Measurements from ENCODE around the gene ZNF710. TPM values are rescaled to one million over a fixed set of nuclear protein-coding genes. Genes with fewer than 3 reads are reported as not detected.

ZNF710 gene
- total and polyA plus RNA-seq, 2 donors (not counting 3 experiments of a cell fraction or from before 2014, with no cell fraction given) = 8.9 to 32.4 TPM

DNA sequence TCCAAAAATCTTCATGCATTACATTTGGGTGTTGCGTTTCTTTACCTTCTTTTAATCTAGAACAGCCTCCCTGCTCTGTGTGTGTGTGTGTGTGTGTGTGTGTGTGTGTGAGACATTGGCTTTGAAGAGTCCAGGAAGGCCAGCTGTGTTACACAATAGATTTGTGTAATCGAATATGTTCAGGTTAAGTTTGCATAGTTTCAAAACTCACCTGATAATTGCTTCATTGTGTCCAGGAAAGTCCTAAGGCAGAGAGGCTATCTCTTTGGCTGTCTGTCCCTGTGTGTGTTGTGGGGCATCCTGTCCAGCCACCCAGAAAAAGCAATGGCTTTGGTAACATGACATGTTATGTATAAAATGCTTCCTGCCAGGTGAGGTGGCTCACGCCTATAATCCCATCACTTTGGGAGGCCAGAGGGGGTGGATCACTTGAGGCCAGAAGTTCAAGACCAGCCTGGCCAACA, 37.5 kb downstream of the ZNF710 start:
- ChIA-PET POLR2A (no interaction called here), CTCF (no interaction called here)
- H3K9ac ChIP-seq (replicated peaks; ENCODE audit: extremely low read depth, insufficient read depth, low read length) = no peak overlapping the region
- H3K36me3 ChIP-seq (ENCODE audit: control insufficient read depth in 2 of 2, extremely low read depth in 1 of 2, insufficient read depth in 2 of 2, low read length in 2 of 2) = no peaks in the 10 kb centered on the region
- dilution Hi-C loops (cut with MboI; ENCODE audit: extremely low pct_ligation_motif_present, low sequenced_read_pairs) (no loop called here), intact Hi-C loops (cut with micrococcal nuclease) (no loop called here)
- no peaks in the 10 kb centered on the region for H4K20me1 ChIP-seq (replicated peaks; ENCODE audit: control insufficient read depth, extremely low read depth, insufficient read depth, low read length)
- H3K79me2 ChIP-seq (ENCODE audit: control insufficient read depth, insufficient read depth, low read length) = peaks cover 15% of the 10 kb centered on the region
- H3K9me3 ChIP-seq (replicated peaks; ENCODE audit: control insufficient read depth, insufficient read depth, low read length) = no peaks in the 10 kb centered on the region
- no peak overlapping the region for H2AFZ ChIP-seq (ENCODE audit: low read depth, low read length)
- DNase-seq (ENCODE audit: low read depth, low spot score) = no peak
- H3K4me2 ChIP-seq (ENCODE audit: insufficient read depth, low read length) = no peak overlapping the region
- H3K4me3 ChIP-seq (replicated peaks in 1 of 3; ENCODE audit: insufficient read depth in 1 of 3, low read depth in 1 of 3, low read length in 3 of 3) = no peak overlapping the region
- no peaks in the 10 kb centered on the region for H3K9me1 ChIP-seq (replicated peaks; ENCODE audit: control insufficient read depth, extremely low read depth, insufficient read depth, low read length)
- no peaks in the 10 kb centered on the region for H3K27me3 ChIP-seq (ENCODE audit: control insufficient read depth in 2 of 2, insufficient read depth in 2 of 2, low read length in 2 of 2)
- BruUV-seq (replicated peaks) = no TSS peak
- peaks cover 43% of the 10 kb centered on the region for H3K4me1 ChIP-seq (ENCODE audit: control insufficient read depth, extremely low read depth, insufficient read depth, low read length)
- no peak for FAIRE-seq
- TF ChIP-seq, protein P1, sequence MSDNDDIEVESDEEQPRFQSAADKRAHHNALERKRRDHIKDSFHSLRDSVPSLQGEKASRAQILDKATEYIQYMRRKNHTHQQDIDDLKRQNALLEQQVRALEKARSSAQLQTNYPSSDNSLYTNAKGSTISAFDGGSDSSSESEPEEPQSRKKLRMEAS (IDR thresholded peaks at IDR 0.05; ENCODE audit: insufficient read depth, insufficient read length) = no peak
- TF ChIP-seq JUN (IDR thresholded peaks at IDR 0.05; ENCODE audit: borderline replicate concordance, insufficient read depth, insufficient read length, low read depth) = no peak
- TF ChIP-seq FOS (IDR thresholded peaks at IDR 0.05; ENCODE audit: borderline replicate concordance, insufficient read depth, low read length) = no peak
- no peak for TF ChIP-seq POLR2AphosphoS5 (IDR thresholded peaks at IDR 0.05; ENCODE audit: insufficient read depth, low read depth, low read length)
- TF ChIP-seq MYC (IDR thresholded peaks at IDR 0.05; ENCODE audit: low read depth, low read length) = no peak
- TF ChIP-seq GATA2 (IDR thresholded peaks at IDR 0.05; ENCODE audit: insufficient read depth, insufficient read length, low read depth, low read length) = no peak
- no peak for TF ChIP-seq EZH2 (IDR thresholded peaks at IDR 0.05; ENCODE audit: borderline replicate concordance, low read depth, low read length, severe bottlenecking)
- TF ChIP-seq POLR2A (IDR thresholded peaks at IDR 0.05; ENCODE audit: low read depth, low read length) = no peak
- no peak for TF ChIP-seq CTCF (IDR thresholded peaks at IDR 0.05; ENCODE audit: extremely low read depth in 1 of 2, insufficient read depth in 1 of 2, low read depth in 1 of 2, low read length in 2 of 2)
- H3K27ac ChIP-seq (ENCODE audit: insufficient read depth, low read depth, low read length) = no peak overlapping the region
